HG03025 (cell line): ENCODE measurements around the gene MTCL3.
A peak's percentile ranks its signal among the peaks of the same experiment; 100 is the strongest.

ENCODE experiments used
- ATAC-seq: cut with Tn5 transposase; IDR thresholded peaks from one replicate; pipeline ENCODE4 v1.9.1; 2021; ENCODE audit warnings: mild to moderate bottlenecking, moderate library complexity; ENCODE audit not compliant: unreplicated experiment, low FRiP score

The MTCL3 gene

DNA sequence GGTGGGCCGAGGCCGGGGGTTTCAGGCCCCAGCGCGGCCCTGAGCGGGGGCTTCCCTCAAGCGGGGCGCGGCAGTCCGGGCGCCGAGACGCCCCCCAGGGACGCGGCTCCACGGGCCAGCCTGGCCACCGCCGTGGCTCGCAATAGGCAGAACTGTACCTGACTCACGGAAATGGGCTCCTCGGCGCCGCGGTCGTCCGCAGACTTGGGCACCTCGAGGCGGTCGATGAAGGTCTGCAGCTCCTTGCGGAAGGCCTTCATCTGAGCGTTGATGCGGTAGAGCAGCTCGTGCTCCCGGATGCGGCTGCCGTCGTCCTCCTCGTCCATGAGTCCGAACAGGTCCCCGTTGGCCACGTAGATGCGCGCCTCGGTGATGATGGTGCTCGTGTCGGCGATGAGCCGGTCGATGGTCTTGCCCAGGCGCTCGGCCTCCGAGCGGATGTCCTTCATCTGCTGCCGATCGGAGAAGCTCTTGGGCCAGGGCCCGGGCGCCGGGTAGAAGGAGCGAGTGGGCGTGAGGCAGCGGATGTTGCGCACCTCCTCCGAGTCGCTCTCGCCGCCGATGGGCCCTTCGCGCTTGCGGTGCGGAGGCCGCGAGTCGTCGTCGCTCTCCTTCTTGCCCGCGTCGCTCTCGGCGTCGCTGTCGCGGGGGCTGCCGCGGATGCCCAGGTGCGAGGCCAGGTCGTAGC lies 43.9 kb downstream of the MTCL3 start:
- ATAC-seq, result no peak

DNA sequence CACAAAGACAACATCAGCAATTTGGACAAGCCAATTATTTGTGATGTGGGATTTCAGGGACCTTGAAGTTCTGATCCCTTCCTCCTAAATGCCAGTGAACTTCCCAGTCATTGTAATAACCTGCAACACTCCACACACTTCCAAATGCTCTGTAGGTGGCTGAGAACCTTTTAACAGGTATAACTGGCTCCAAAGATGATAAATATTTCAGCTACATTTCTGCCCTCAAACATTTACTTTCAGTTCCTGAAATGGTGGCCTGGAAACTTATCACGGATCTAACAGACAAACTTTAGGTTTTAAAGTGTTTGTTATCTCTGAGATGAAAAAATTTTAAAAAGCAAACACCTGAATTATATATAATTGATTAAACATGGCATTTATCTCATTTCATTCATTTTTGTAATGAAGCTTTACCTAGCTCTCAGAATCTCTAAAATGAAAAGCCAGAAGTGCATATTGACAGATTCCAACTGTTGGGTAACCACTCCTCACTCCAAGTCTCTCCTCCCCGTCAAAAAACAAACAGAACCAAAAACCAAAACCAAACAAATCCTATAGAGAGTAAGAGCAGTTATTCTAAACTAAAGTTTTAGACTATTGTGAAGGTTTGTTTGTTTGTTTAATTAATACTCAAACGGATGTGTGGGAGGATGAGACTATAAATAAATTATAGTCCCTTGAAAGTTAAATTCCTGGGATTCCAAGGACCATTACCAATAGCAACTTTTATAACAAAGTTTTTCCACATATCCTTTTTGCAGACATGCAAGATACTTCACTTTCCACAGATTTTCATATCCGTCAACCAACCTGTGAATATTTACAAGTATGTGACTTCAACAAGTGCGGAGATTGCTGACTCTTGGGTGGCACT lies 47.5 kb downstream of the MTCL3 start:
- no peak for ATAC-seq

DNA sequence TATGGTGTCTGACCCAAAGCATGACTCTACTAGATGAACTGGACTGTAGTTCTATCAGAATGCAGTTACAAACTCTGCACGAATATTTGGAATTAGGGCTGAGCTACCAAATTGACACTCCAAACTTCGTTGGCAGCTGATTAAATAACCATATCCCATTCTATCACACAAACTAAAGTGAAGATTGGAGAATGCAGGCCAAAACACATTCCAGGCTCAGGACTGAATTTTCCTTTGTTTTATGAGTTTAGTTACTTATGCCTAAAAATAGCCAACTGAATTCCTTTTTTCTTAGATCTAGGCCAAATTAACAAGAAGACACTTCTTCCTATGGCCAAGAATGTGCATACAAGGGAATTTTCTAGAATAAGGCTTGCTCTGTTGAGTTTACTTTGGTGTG lies 50.2 kb downstream of the MTCL3 start:
- no peak for ATAC-seq

DNA sequence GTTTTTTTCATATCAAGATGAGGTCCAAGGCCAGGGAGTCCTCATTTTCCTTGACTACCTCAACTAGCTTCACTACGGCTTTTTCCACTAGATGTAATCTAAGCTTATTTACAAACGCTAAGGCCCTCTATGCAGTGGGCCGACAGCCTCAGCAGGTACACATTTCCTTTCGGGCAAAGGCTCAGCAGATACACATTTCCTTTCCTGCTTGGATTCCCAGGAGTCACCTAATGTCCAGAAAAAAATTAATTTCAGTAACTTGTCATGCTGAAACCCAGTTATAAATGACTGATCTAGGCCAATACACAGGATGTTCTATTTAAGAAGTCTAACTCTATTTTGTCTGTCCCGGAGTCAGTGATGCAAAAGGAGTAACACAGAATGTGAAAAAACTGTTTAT lies 52.7 kb downstream of the MTCL3 start:
- ATAC-seq, result no peak

DNA sequence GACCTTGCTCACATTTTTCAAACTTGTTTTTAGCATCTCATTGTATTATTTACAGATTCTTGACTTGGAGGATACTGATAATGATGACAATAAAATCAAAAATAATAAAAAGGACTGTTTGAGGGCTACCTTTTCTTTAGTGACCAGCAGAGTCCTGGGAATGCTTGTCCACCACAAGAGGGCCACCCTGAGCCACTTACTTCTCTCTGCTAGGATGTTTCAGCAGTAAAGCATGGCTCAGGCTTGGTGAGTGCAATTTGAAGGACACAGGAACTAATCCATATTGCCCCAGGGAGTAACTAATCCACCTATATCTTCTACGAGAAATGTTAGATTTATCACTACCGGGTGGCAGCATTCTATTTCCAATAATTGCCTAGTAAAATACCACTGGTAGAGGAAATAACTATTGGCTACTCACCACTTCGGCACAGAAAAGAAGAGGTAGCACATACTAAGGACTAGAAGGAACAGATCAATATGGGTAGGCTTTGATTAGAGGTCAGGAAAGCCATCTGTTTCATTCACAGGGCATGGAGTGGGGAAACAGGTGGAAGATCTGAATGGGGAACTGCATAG lies 54.2 kb downstream of the MTCL3 start:
- peak; percentile 87 for ATAC-seq

DNA sequence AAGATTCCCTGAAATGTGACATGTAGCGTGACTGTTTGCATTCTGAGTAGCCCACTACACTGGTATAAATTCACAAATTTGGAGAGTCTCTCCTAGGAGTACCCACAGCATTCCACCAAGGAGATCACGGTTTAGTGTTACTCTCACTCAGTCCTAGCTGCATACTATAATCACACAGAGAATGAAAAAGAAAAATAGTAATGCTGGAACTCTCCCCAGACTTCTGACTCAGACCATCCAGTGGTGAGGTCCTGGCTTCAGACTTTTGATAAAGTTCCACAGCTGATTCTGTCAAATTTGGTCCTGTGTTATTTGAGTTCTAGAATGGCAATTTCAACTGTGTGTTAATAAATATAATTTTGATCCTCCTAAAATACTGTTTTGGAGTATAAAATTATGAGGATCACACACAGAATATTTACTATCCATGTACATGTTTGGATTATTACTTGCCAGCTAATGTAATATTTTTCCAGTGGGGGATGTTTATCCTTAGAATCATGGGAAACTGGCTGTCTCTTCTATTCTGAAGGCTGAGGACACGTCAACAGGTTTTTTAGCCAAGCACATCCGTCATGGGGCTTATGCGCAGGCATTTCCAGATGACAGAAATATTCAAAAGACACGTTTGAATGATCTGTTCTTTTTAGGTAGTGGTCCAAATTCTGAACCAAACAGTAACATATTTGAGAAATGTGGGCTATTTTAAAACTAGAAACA lies 54.8 kb downstream of the MTCL3 start:
- ATAC-seq, result no peak

DNA sequence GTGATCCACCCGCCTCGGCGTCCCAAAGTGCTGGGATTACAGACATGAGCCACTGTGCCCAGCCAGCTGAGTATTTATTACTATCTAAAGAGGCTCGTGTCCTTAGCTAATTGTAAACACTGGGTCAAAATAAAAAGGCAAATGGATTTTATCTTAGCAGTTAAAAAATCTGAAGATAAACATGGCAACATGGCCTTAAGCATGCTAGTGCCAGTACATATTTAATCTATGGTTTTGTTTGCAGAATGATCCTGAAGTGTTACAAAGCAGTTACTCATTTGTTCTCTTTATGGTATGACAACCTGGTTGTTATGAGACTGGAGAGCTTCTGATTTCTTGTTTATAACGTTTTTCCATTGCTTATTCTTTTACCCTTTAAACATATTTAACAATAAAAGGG lies 56.1 kb downstream of the MTCL3 start:
- ATAC-seq, result no peak

DNA sequence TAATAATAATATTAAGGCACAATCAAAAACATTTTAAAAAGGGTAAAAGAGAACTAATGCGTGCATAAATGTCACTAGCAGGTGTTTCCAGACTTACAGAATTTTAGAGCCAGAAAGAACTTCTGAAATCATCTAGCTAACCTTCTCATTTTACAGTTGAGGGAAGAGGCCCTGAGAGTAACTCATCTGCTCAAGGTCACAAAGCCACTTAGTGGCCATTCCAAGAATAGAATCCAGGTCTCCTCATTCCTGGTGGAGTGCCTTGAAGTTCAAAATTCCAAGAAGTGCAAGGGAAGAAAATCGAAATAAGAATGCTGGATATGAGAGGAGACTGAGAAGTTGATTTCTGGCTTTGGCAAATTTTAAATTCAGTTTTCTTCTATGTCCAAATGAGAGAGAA lies 56.8 kb downstream of the MTCL3 start:
- ATAC-seq, result no peak

DNA sequence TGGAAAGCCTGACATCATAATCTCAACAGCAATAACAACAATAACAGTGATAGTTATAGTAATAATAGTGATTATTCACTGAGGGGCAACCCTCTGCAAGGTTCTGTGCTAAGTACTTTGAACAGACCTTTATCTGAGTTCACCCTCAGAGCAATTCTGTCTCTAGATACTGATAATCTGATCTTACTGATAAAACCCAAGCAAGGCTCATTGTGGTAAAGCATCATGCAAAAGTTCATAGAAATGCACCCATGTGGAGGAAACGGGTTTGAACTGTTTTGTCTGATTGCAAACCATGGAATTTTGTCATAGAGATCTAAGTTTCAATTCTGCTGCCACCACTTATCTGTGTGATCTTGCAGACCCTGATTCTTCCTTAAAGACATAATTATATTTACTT lies 58.7 kb downstream of the MTCL3 start:
- no peak for ATAC-seq

DNA sequence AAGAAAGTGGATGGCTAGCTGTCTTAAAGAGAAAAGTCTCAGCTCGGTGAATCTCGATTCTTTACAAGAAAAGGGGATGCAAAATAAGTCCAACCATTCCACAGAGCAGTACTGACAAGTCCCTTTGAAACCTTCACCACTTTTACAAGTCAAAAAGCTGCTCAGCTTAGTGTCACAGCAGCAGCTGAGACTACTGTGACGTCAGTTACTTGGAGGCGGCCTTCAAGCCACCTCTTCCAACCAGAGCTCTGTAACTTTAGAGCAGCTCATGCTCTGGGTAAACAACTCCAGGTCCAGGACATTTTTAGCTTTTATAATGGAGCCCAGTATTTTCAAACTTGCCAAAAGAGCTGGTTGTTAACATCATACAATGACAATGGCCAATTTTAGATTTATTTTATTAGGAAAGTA lies 59.9 kb downstream of the MTCL3 start, which contains the start of gene KIAA0408:
Gene KIAA0408, minus strand, starts transcription at position 159 of the 411 bp plus-strand sequence. CDS start 5,408 bp downstream, outside the sequence.
- no peak for ATAC-seq

DNA sequence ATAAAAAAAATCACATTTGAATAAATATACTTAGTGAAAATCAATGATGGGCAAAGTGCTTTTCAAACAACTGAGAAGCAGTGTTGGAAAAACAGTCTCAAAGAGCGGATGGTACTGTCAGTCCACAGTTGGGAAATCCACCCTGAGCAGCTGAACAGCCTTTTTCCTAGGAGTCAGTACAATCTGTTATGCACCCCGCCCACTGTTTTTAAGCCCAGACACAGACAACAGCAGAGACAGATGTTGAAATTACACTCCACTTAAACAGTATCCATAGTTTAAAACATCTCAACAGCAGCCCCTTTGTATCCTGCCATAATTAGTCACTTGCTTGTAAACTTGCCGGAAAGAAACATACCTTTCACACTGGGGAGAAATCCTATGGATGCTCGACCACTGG lies 60.3 kb downstream of the MTCL3 start:
- ATAC-seq, result no peak

DNA sequence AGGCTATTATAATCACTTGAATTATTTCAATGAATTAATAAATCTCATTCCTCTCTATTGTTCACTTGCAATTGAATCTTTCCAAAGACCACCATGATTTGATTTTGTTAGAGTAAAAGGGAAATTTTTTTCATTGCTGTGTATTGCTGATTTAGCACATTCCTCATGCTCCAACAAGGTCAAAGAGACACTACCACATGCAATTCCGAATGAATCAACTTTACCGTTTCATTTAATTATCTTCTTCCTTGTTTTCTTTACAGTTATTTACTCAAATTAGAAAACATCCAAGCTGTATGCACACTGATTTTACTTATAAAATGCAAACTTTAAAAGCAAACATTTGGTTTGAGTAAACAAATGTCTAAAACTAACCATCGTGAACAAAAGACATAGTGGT lies 60.9 kb downstream of the MTCL3 start:
- no peak for ATAC-seq

DNA sequence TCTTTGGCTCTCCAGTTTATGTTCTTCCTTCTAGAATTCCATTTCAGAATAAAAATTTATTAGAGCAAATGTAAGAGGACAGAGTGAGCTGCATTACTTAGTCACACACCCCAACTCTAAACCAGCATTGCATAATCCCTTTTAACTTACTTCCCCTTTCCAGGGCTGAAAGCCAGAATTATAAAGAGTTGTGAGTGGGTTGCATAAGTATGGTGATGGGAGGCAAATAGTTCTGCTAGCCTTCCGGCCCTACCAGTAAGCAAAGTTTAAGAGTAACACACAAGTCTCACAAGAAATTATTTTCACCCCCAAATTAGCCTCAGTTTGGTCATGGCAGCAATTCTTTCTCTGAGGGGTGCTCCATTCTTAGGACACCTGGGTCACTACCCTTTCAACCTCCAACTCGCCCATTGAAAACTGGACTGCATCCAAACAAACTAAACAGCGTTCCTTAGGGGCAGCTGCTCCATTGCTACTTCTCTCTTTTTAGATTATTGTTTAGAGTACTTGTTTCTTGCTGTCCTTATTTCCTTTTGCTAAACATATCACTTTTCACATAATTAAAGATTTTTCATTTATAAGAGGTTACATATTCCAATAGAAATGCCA lies 61.6 kb downstream of the MTCL3 start:
- ATAC-seq, result no peak

DNA sequence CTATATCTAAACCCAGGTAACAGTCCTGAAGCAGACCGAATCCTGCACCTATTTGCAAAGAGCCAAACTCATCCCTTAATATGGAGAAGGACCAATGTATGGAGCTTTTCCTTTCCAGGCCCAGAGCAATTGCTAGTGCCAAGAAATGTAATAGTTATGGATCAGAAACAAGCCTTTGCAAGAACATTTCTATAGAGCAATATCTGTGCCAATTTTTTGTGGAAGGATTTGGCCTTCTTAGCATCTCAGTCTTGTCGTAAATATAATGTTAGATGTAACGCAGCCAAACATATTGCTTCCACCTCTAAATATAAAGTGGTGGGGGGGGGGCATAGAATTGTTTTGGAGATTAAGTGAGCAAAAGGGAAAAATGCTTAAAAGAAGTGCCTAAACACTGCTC lies 62.7 kb downstream of the MTCL3 start:
- ATAC-seq, result no peak

DNA sequence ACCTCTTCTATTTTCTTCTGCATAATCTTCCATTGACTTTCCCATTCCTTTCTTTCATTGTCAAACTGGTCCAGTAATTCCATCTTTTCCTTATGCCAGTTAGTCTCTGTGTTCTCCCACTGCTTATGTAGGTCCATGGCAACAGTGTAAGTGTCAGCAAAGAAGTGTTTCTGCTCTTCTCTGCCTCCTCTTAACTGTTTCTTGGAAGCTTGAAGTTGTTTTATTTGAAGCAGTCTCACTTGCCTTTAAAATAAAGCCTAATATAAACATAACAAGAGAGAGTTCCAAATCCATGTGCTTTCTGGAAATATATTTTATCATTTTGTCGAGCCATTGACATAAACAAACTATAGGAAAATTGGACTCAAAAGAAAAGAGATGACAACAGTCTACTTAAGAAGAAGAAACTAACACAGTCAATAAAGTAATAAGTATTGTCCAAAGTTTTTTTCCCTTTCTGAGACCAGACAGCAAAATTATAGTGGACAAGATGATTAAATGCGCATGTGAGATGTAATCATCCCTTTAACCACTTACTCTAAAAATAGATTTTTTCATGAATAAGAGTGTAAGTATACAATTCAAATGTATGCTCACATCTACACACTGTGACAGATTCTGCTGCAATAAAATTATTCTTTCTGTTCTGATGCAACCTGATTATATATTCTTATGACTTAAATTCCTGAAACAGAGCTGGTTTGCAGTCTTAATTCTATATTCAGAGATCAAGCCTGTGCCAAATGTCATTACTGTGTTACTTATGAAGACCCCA lies 65.1 kb downstream of the MTCL3 start:
- no peak for ATAC-seq

DNA sequence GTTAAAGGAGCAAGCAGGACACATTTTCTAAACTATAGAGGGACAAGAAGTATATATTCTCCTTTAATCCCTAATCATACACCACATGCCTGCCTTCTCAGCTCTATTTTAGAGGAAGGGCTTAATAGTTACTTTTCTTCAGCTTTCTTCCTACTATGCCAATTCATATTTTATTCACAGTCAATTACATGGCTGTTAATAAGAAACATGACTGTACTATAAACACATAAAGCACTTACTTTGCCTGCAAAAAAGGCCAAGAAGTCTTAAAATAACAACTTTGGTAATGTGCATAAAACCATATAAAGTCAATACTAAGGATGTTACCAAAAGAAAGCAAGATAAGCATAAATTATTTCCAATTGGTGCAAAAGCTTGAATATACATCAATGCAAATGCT lies 66.3 kb downstream of the MTCL3 start:
- no peak for ATAC-seq

DNA sequence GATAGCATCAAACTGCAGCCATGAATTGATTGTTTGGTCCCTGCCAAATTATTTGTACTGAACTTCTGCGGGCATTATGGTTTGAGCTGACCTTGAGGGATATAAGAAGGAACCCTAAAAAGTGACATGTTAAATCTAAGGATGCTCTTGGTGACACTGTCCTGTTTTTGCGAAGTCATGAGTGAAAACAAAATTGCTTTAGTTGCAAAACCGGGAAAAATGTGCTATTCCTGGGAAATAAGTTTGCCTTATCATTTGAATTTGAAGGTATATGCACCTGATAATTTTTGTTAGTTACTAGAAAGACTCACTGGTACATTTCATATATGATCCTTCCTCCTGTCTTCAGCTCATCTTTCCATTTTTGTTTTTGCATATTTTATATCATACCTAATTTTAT lies 67.7 kb downstream of the MTCL3 start:
- ATAC-seq, result no peak

DNA sequence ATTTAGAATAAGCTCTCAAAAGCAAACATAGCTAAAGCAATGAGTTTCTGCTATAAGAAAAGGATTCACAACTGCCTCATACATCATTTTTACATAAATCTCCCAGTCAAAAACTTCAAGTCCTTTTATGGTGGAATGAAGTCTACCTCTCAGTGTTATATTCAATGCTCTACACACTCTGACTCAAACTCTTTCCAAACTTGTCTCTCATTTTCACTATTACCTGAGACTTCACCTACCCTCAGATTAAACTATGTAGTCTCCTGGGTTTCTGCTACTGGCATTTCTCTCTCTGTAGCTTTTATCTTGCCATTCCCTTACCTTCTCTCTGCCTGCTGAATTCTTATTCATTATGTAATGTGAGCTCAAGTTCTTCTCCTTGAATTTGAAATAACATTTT lies 71.4 kb downstream of the MTCL3 start:
- ATAC-seq, result no peak

DNA sequence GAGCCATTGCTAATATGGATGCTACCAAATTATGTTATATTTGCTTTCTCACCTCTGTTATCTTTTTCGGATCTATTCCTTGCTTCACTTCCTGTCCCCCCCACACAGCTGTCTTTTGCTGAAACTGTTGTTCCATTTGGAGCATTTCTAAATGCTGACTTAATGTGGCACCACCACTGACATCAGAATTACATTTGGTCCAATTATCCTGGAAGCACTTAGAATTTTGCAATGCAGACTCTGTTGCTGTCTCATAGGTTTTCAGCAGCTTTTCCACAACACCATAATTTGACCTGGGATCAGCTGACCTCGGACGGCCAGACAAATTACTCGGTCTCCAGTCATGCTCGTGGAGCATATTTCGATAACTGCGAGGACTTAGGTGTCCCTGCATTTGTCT lies 72.8 kb downstream of the MTCL3 start:
- no peak for ATAC-seq

DNA sequence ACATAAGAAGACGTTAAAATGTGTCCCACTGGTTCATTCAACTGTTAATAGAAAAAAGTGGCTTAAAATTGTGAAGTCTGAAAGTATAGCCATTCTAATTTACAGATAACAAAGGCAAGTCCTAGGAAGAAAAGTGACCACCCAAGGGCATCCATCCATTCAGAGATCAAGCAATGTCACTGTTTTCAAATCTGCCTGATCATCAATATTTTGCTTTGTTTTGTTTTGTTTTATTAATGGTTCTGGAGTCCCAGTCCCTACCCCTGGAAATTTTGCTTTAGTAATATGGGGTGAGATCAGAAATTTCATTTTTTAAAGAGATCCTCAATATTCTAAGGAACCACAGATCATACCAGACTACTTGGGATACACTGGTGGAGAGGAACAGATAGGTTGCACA lies 77.3 kb downstream of the MTCL3 start:
- ATAC-seq, result no peak
